Germinal center (tissue), 1 donor: ENCODE measurements around the gene FAM120A.
"Not testable (repeated sequence)": the region's sequence is repeated elsewhere in the genome, so short reads cannot be mapped to it uniquely, and the experiment has no call there.

ENCODE experiments used
- DNase-seq: peaks from one replicate; pipeline ENCODE4 v3.0.0; 2012; ENCODE audit warnings: mixed read lengths, low spot score

Gene FAM120A

GRCh38 chr9:93509084-93509483, 57.6 kb downstream of the FAM120A start:
- no peak for DNase-seq

- DNase-seq: no peak
Measured at GRCh38 chr9:93510041-93510440, 58.6 kb downstream of the FAM120A start.

GRCh38 chr9:93511228-93511627, 59.7 kb downstream of the FAM120A start:
- DNase-seq: not testable (repeated sequence)

GRCh38 chr9:93512170-93512812, 60.8 kb downstream of the FAM120A start:
- DNase-seq: not testable (repeated sequence)

GRCh38 chr9:93513606-93514005, 62.1 kb downstream of the FAM120A start:
- DNase-seq: no peak

GRCh38 chr9:93517331-93517730, 65.8 kb downstream of the FAM120A start:
- no peak for DNase-seq

- no peak for DNase-seq
Measured at GRCh38 chr9:93520523-93520922, 69.0 kb downstream of the FAM120A start.

- DNase-seq: no peak
Measured at GRCh38 chr9:93522736-93523135, 71.3 kb downstream of the FAM120A start.

GRCh38 chr9:93523518-93524144, 72.1 kb downstream of the FAM120A start:
- DNase-seq: no peak

GRCh38 chr9:93525476-93525875, 74.0 kb downstream of the FAM120A start:
- DNase-seq: no peak

- no peak for DNase-seq
Measured at GRCh38 chr9:93531374-93531773, 79.9 kb downstream of the FAM120A start.

GRCh38 chr9:93532141-93532540, 80.7 kb downstream of the FAM120A start:
- no peak for DNase-seq

GRCh38 chr9:93533863-93534262, 82.4 kb downstream of the FAM120A start:
- DNase-seq: no peak

GRCh38 chr9:93536167-93536566, 84.7 kb downstream of the FAM120A start:
- no peak for DNase-seq

- DNase-seq: no peak
Measured at GRCh38 chr9:93536874-93537273, 85.4 kb downstream of the FAM120A start.

- no peak for DNase-seq
Measured at GRCh38 chr9:93540305-93540704, 88.8 kb downstream of the FAM120A start.

GRCh38 chr9:93541005-93541404, 89.5 kb downstream of the FAM120A start:
- DNase-seq: no peak

GRCh38 chr9:93541581-93542349, 90.3 kb downstream of the FAM120A start:
- DNase-seq: no peak

- DNase-seq: no peak
Measured at GRCh38 chr9:93543117-93543516, 91.6 kb downstream of the FAM120A start.

GRCh38 chr9:93546356-93546755, 94.9 kb downstream of the FAM120A start:
- no peak for DNase-seq

GRCh38 chr9:93549611-93550010, 98.1 kb downstream of the FAM120A start:
- no peak for DNase-seq

- no peak for DNase-seq
Measured at GRCh38 chr9:93552923-93553322, 101.4 kb downstream of the FAM120A start.

- DNase-seq: no peak
Measured at GRCh38 chr9:93555370-93555769, 103.9 kb downstream of the FAM120A start.
